Measurements from ENCODE around the gene P4HB. TPM values are rescaled to one million over a fixed set of nuclear protein-coding genes. Genes with fewer than 3 reads are reported as not detected.

P4HB gene
- total and polyA plus RNA-seq, 3 experiments from 2014 or later: 342 to 482 (median 463) TPM

GRCh38 chr17:81879121-81879520 lies 18.8 kb upstream of the P4HB start:
- no peak overlapping the region for H3K4me3 Mint-ChIP-seq
- H3K27ac Mint-ChIP-seq: peak overlapping the region in 1 of 8 donors; percentile 52
- ChIA-PET CTCF (interaction anchor here (1.9 kb wide), 1 partner anchor 10 kb away, joined by 5 read pairs; no protein-coding TSS in a partner anchor), POLR2A (no interaction called here)
- H3K27ac ChIP-seq (ENCODE audit: low read depth, low read length): no peak overlapping the region
- H3K4me1 ChIP-seq (ENCODE audit: insufficient read depth, low read length): no peaks in the 10 kb centered on the region
- no peaks in the 10 kb centered on the region for H3K9me3 ChIP-seq (ENCODE audit: low read length)
- peaks cover 0 to 35% (median 3%) of the 10 kb centered on the region in 3 donors for H3K36me3 Mint-ChIP-seq
- no peaks in the 10 kb centered on the region for H3K27me3 ChIP-seq (ENCODE audit: insufficient read depth, low read length, poor library complexity, severe bottlenecking)
- no peak for DNase-seq
- no peaks in the 10 kb centered on the region for H3K9me3 Mint-ChIP-seq
- no peak overlapping the region for H3K4me3 ChIP-seq (ENCODE audit: low read length)
- H3K27me3 Mint-ChIP-seq: no peaks in the 10 kb centered on the region
- peaks cover 0 to 3% (median under 1%) of the 10 kb centered on the region in 3 donors for H3K4me1 Mint-ChIP-seq
- peaks cover 6% of the 10 kb centered on the region for H3K36me3 ChIP-seq (ENCODE audit: insufficient read depth, low read length)

GRCh38 chr17:81878294-81878693 lies 18.0 kb upstream of the P4HB start:
- Mint-ChIP-seq H3K4me1 (peaks cover 0 to 3% (median 0%) of the 10 kb centered on the region in 3 donors), H3K27me3 (no peaks in the 10 kb centered on the region), H3K9me3 (no peaks in the 10 kb centered on the region), H3K4me3 (no peak overlapping the region), H3K27ac (peak overlapping the region in 1 of 8 donors; percentile 63), H3K36me3 (peaks cover 0 to 33% (median 3%) of the 10 kb centered on the region in 3 donors)
- H3K9me3 ChIP-seq (ENCODE audit: low read length): no peaks in the 10 kb centered on the region
- POLR2A ChIA-PET: no interaction called here
- no peak overlapping the region for H3K27ac ChIP-seq (ENCODE audit: low read depth, low read length)
- no peak for DNase-seq
- H3K27me3 ChIP-seq (ENCODE audit: insufficient read depth, low read length, poor library complexity, severe bottlenecking): no peaks in the 10 kb centered on the region
- H3K4me3 ChIP-seq (ENCODE audit: low read length): no peak overlapping the region
- CTCF ChIA-PET: no interaction called here
- H3K4me1 ChIP-seq (ENCODE audit: insufficient read depth, low read length): no peaks in the 10 kb centered on the region
- peaks cover 5% of the 10 kb centered on the region for H3K36me3 ChIP-seq (ENCODE audit: insufficient read depth, low read length)

GRCh38 chr17:81877569-81877968 lies 17.2 kb upstream of the P4HB start:
- H3K27ac Mint-ChIP-seq: peak overlapping the region in 1 of 8 donors; percentile 63
- Histone ChIP-seq H3K27me3 (ENCODE audit: insufficient read depth, low read length, poor library complexity, severe bottlenecking) (no peaks in the 10 kb centered on the region), H3K27ac (ENCODE audit: low read depth, low read length) (no peak overlapping the region), H3K9me3 (ENCODE audit: low read length) (no peaks in the 10 kb centered on the region), H3K36me3 (ENCODE audit: insufficient read depth, low read length) (peaks cover 5% of the 10 kb centered on the region), H3K4me1 (ENCODE audit: insufficient read depth, low read length) (peaks cover 7% of the 10 kb centered on the region), H3K4me3 (ENCODE audit: low read length) (no peak overlapping the region)
- no peaks in the 10 kb centered on the region for H3K9me3 Mint-ChIP-seq
- ChIA-PET POLR2A (no interaction called here), CTCF (interaction anchor here (0.7 kb wide), 1 partner anchor 283 kb away, joined by 3 read pairs; no protein-coding TSS in a partner anchor)
- H3K27me3 Mint-ChIP-seq: no peaks in the 10 kb centered on the region
- H3K4me3 Mint-ChIP-seq: no peak overlapping the region
- peaks cover 0 to 8% (median 4%) of the 10 kb centered on the region in 3 donors for H3K4me1 Mint-ChIP-seq
- no peak for DNase-seq
- H3K36me3 Mint-ChIP-seq: peaks cover 0 to 31% (median 3%) of the 10 kb centered on the region in 3 donors

- H3K36me3 Mint-ChIP-seq: peaks cover 0 to 32% (median 2%) of the 10 kb centered on the region in 3 donors
- H3K36me3 ChIP-seq (ENCODE audit: insufficient read depth, low read length): peaks cover 21% of the 10 kb centered on the region
- peaks cover 0 to 3% of the 10 kb centered on the region in 2 donors for H3K27me3 Mint-ChIP-seq
- H3K4me1 Mint-ChIP-seq: peaks cover 23 to 50% (median 25%) of the 10 kb centered on the region in 3 donors
- H3K9me3 Mint-ChIP-seq: no peaks in the 10 kb centered on the region
- H3K9me3 ChIP-seq (ENCODE audit: low read length): no peaks in the 10 kb centered on the region
- CTCF ChIA-PET: interaction anchor here (1.4 to 1.5 kb wide), 2 partner anchors 46 to 88 kb away, joined by 3 read pairs; no protein-coding TSS in a partner anchor
- peak; percentile 95 to 98 (median 95) for DNase-seq
- peak overlapping the region; percentile 90 for H3K4me3 ChIP-seq (ENCODE audit: low read length)
- peak overlapping the region; percentile 98 for H3K27ac ChIP-seq (ENCODE audit: low read depth, low read length)
- H3K4me3 Mint-ChIP-seq: peak overlapping the region; percentile 81 to 94 (median 88)
- H3K27me3 ChIP-seq (ENCODE audit: insufficient read depth, low read length, poor library complexity, severe bottlenecking): no peaks in the 10 kb centered on the region
- POLR2A ChIA-PET: interaction anchor here (0.6 to 3.1 kb wide), 5 partner anchors 10 to 218 kb away, joined by 3 to 32 read pairs (median 8); partner anchors contain the start of genes ALYREF, ANAPC11, MAFG and MRPL12
- H3K27ac Mint-ChIP-seq: peak overlapping the region; percentile 90 to 98 (median 94)
- H3K4me1 ChIP-seq (ENCODE audit: insufficient read depth, low read length): peaks cover 42% of the 10 kb centered on the region
Observed at GRCh38 chr17:81871387-81872230, 11.3 kb upstream of the P4HB start.

- Histone ChIP-seq H3K4me3 (ENCODE audit: low read length) (peak within 1 kb of the TSS; percentile 90), H3K9me3 (ENCODE audit: low read length) (no peaks in the 10 kb centered on the region), H3K27me3 (ENCODE audit: insufficient read depth, low read length, poor library complexity, severe bottlenecking) (no peaks in the 10 kb centered on the region), H3K36me3 (ENCODE audit: insufficient read depth, low read length) (peaks cover 21% of the 10 kb centered on the region), H3K4me1 (ENCODE audit: insufficient read depth, low read length) (peaks cover 48% of the 10 kb centered on the region), H3K27ac (ENCODE audit: low read depth, low read length) (peak within 1 kb of the TSS; percentile 98)
- H3K36me3 Mint-ChIP-seq: peaks cover 0 to 32% (median 2%) of the 10 kb centered on the region in 3 donors
- H3K9me3 Mint-ChIP-seq: no peaks in the 10 kb centered on the region
- no peak for DNase-seq
- ChIA-PET CTCF (interaction anchor here (1.5 kb wide), 1 partner anchor 88 kb away, joined by 3 read pairs; no protein-coding TSS in a partner anchor), POLR2A (interaction anchor here (0.5 to 3.1 kb wide), 6 partner anchors 10 to 168 kb away, joined by 4 to 32 read pairs (median 6); partner anchors contain the start of genes MAFG, MRPL12 and P4HB)
- H3K4me3 Mint-ChIP-seq: peak within 1 kb of the TSS; percentile 86 to 94 (median 89)
- H3K27ac Mint-ChIP-seq: peak within 1 kb of the TSS; percentile 93 to 99 (median 96)
- peaks cover 0 to 3% of the 10 kb centered on the region in 2 donors for H3K27me3 Mint-ChIP-seq
- H3K4me1 Mint-ChIP-seq: peaks cover 23 to 53% (median 25%) of the 10 kb centered on the region in 3 donors
Observed at GRCh38 chr17:81870981-81871386, 10.6 kb upstream of the P4HB start, which contains the start of gene ARHGDIA. ARHGDIA (minus strand) TSS chr17:81871337; CDS start chr17:81869930, 1,407 bp downstream.

GRCh38 chr17:81870131-81870980 lies 10.0 kb upstream of the P4HB start:
- Mint-ChIP-seq H3K27me3 (peaks cover 0 to 3% of the 10 kb centered on the region in 2 donors), H3K4me3 (peak overlapping the region; percentile 82 to 92 (median 88)), H3K4me1 (peaks cover 23 to 55% (median 25%) of the 10 kb centered on the region in 3 donors), H3K36me3 (peaks cover 0 to 34% (median 2%) of the 10 kb centered on the region in 3 donors), H3K9me3 (no peaks in the 10 kb centered on the region), H3K27ac (peak overlapping the region; percentile 88 to 99 (median 93))
- Histone ChIP-seq H3K4me1 (ENCODE audit: insufficient read depth, low read length) (peaks cover 50% of the 10 kb centered on the region), H3K36me3 (ENCODE audit: insufficient read depth, low read length) (peaks cover 21% of the 10 kb centered on the region), H3K27ac (ENCODE audit: low read depth, low read length) (peak overlapping the region; percentile 96), H3K9me3 (ENCODE audit: low read length) (no peaks in the 10 kb centered on the region), H3K4me3 (ENCODE audit: low read length) (peak overlapping the region; percentile 84), H3K27me3 (ENCODE audit: insufficient read depth, low read length, poor library complexity, severe bottlenecking) (no peaks in the 10 kb centered on the region)
- ChIA-PET CTCF (interaction anchor here (1.2 to 1.8 kb wide), 4 partner anchors 9 to 89 kb away, joined by 3 to 5 read pairs (median 4); partner anchors contain the start of genes MAFG and P4HB), POLR2A (interaction anchor here (0.5 to 3.1 kb wide), 9 partner anchors 9 to 228 kb away, joined by 3 to 32 read pairs (median 5); partner anchors contain the start of genes CENPX, FASN, LRRC45 and MAFG)
- peak; percentile 28 to 69 (median 47) for DNase-seq

Measured in CD8-positive, alpha-beta memory T cell (primary cell).